Cardiac septum (tissue), 1 donor: ENCODE measurements around the gene GIPR. TPM values are rescaled to one million over a fixed set of nuclear protein-coding genes. Genes with fewer than 3 reads are reported as not detected.
"Not testable (repeated sequence)": the region's sequence is repeated elsewhere in the genome, so short reads cannot be mapped to it uniquely, and the experiment has no call there.

ENCODE experiments used
- DNase-seq: peaks from one replicate; pipeline ENCODE4 v3.0.0-alpha.2; 2020; ENCODE audit warnings: low spot score
- intact Hi-C: fragments of 100-400 bp; cut with DNase I; formaldehyde crosslinking; loops from one replicate; pipeline ENCODE4 v1.14.0; 2022
- microRNA-seq: library from miRNA; unstranded; fragments of <30 nt; microRNA quantifications from one replicate; pipeline ENCODE4 v1.2.0, GENCODE V29; 2020
- total RNA-seq: library from RNA; stranded (reverse); fragmentation: NEBNext Ultra II Directional; extraction: Animal tissue kit (Norgen Biotek cat#: 25700); gene quantifications from one replicate; pipeline ENCODE4 v1.2.1, GENCODE V29; 2021
- donor health status: DM: no; HTN: no; CAD: no.

The GIPR gene
- total RNA-seq, 1 donor from 2014 or later, result 6.9 TPM

GRCh38 chr19:45717983-45718650, 50.1 kb downstream of the GIPR start:
- intact Hi-C loops, result loop anchor here (2.0 kb wide), 3 partner anchors 13 to 51 kb away; partner anchors contain the start of genes FBXO46, QPCTL and SIX5
- DNase-seq, result no peak

DNA sequence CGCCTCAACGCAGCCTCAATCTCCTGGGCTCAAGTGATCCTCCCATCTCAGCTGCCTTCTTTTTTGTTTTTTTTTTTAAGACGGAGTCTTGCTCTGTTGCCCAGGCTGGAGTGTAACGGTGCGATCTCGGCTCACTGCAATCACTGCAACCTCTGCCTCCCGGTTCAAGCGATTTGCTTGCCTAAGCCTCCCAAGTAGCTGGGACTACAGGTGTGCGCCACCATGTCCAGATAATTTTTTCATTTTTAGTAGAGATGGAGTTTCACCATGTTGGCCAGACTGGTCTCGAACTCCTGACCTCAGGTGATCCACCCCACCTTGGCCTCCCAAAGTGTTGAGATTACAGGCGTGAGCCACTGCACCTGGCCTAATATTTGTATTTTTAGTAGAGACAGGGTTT, 52.0 kb downstream of the GIPR start:
- not testable (repeated sequence) for DNase-seq

DNA sequence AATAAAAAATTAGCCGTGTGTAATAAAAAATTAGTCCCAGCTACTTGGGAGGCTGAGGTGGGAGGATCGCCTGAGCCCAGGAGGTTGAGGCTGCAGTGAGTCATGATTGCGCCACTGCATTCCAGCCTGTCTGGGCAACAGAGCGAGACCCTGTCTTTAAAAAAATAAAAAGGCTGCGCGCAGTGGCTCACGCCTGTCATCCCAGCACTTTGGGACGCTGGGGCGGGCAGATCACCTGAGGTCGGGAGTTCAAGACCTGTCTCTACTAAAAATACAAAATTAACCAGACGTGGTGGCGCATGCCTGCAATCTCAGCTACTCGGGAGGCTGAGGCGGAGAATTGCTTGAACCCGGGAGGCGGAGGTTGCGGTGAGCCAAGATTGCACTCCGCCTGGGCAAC, 60.7 kb downstream of the GIPR start:
- DNase-seq, intact Hi-C loops: not testable (repeated sequence)

More for the DNA sequence above, 52.0 kb downstream of the GIPR start:
- intact Hi-C loops, result not testable (repeated sequence)

DNA sequence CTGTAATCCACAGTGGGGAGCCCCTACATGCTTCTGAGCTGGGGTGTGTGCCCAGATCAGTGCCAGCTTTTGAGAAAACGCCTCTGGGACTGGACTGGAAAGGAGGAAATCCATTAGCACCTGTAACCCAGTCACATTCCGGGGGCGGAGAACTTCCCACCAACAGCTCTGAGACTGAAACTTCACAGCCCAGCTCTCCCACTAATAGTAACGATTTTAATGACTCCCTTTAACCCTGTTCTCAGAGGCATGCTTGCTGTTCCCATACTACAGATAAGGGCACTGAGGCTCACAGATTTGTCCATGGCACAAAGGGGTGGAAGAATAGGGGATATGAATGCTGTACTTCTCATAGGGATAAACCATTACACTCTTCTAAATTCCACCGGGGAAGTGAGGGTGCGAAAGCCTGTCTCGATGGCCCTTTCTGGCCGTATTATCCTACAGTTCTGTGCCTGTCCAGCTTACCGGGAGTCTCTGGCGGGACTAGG, 61.8 kb downstream of the GIPR start:
- intact Hi-C loops, result loop anchor here (2.0 to 5.0 kb wide), 3 partner anchors 13 to 38 kb away; partner anchors contain the start of genes QPCTL and SNRPD2
- no peak for DNase-seq

DNA sequence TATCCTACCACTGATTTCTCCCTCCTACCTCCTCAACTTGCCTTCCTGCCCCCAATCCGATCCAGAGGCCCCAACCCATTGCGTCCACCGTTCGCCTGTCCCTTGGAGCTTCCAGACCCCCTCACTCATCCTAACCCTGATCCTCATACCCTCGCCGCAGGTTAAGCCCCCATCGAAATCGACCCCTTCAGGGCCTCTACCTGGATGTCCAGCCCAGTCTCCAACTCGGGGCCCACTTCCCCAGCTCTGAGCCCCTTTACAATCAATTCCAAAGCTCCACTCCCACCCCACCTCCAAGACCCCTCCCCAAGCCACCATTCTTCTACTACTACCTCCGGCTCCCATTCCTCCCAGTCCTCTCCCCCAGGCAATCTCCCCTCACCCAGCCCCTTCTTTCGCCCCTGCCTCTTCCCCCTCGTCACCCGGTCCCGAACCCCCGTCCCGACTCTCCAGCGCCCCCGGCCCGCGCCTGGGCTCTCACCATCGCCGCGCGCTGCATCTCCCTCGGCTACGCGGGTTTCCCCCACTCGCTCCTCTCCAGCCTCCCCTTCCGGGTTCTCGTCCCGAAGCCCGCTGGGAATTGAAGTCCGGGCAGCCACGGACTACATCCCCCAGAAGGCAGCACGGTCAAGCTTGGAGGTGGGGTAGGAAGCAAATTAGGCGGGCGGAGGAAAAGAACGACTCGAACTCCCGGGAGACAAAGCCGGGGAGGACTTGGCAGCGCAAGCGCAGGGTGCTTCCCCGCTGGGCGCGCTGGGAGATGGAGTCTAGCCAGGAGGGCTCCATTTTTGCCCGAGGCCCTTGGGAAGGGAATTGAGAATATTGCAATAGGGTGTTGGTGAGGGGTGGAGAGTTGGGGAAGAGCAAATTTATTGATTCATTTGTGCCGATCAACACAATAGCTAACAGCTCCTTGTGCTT, 62.6 kb downstream of the GIPR start, which contains the start of gene FBXO46:
TSS of gene FBXO46 (minus strand) at position 529 of the 921 bp plus-strand sequence. CDS start 17,401 bp downstream, outside the sequence.
- intact Hi-C loops, result loop anchor here (2.0 to 5.0 kb wide), 3 partner anchors 14 to 38 kb away; partner anchors contain the start of genes QPCTL and SNRPD2
- peak; percentile 98 for DNase-seq

Small RNA genes within 50 kb of the gene (microRNA-seq; reads per million reads assigned to microRNA genes)
- gene MIR330, result 63.6 reads per million, percentile 52 among the genes with 10 or more reads in this experiment
- not detected for gene MIR642A
- not detected for gene MIR642B

Other genes with a start within 250 kb of the GIPR start
- 89.0 TPM for gene ERCC1, start 244.3 kb upstream of the GIPR start, total RNA-seq
- gene FOSB, start 200.2 kb upstream of the GIPR start, total RNA-seq, result 0.94 TPM
- 15.1 TPM for gene RTN2, start 171.2 kb upstream of the GIPR start, total RNA-seq
- 0.59 TPM for gene PPM1N, start 169.8 kb upstream of the GIPR start, total RNA-seq
- 60.4 TPM for gene VASP, start 160.7 kb upstream of the GIPR start, total RNA-seq
- 15.3 TPM for gene OPA3, start 83.4 kb upstream of the GIPR start, total RNA-seq
- gene GPR4, start 66.0 kb upstream of the GIPR start, total RNA-seq, result 6.9 TPM
- gene EML2, start 28.8 kb upstream of the GIPR start, total RNA-seq, result 45.8 TPM
- 210 TPM for gene SNRPD2, start 23.7 kb downstream of the GIPR start, total RNA-seq
- 2.6 TPM for gene QPCTL, start 24.4 kb downstream of the GIPR start, total RNA-seq
- 8.2 TPM for gene FBXO46, start 62.7 kb downstream of the GIPR start, total RNA-seq
- not detected for gene MEIOSIN, start 65.2 kb downstream of the GIPR start, total RNA-seq
- gene SIX5, start 101.0 kb downstream of the GIPR start, total RNA-seq, result 20.7 TPM
- 441 TPM for gene DMPK, start 114.3 kb downstream of the GIPR start, total RNA-seq
- gene DMWD, start 124.6 kb downstream of the GIPR start, total RNA-seq, result 120 TPM
- 0.16 TPM for gene RSPH6A, start 147.1 kb downstream of the GIPR start, total RNA-seq
- gene SYMPK, start 194.9 kb downstream of the GIPR start, total RNA-seq, result 33.6 TPM
- gene FOXA3, start 196.1 kb downstream of the GIPR start, total RNA-seq, result not detected
- 17.4 TPM for gene IRF2BP1, start 217.9 kb downstream of the GIPR start, total RNA-seq
- 10.3 TPM for gene MYPOP, start 234.4 kb downstream of the GIPR start, total RNA-seq
- not detected for gene NANOS2, start 246.6 kb downstream of the GIPR start, total RNA-seq